Inflammatory macrophage treated with lipopolysaccharide for 4 hours (primary cell): Measurements from ENCODE around the gene CYP2S1.
"Not testable (repeated sequence)": the region's sequence is repeated elsewhere in the genome, so short reads cannot be mapped to it uniquely, and the experiment has no call there.

Experiments used
- DNase-seq: peaks from one replicate; pipeline ENCODE4 v3.0.0-alpha.2; 2020

Gene CYP2S1

GRCh38 chr19:41226874-41227390, 33.9 kb downstream of the CYP2S1 start:
- no peak for DNase-seq

GRCh38 chr19:41228486-41228885, 35.5 kb downstream of the CYP2S1 start:
- no peak for DNase-seq

- not testable (repeated sequence) for DNase-seq
Observed at GRCh38 chr19:41229338-41229737, 36.3 kb downstream of the CYP2S1 start.

GRCh38 chr19:41230067-41230857, 37.2 kb downstream of the CYP2S1 start:
- DNase-seq, result no peak

- peak; percentile 11 for DNase-seq
Observed at GRCh38 chr19:41232686-41233085, 39.7 kb downstream of the CYP2S1 start.

GRCh38 chr19:41233748-41234240, 40.8 kb downstream of the CYP2S1 start:
- peak; percentile 92 for DNase-seq

GRCh38 chr19:41234512-41235168, 41.6 kb downstream of the CYP2S1 start:
- no peak for DNase-seq

GRCh38 chr19:41235480-41235879, 42.5 kb downstream of the CYP2S1 start:
- no peak for DNase-seq

- DNase-seq, result no peak
Observed at GRCh38 chr19:41238244-41238643, 45.2 kb downstream of the CYP2S1 start.

- DNase-seq, result no peak
Observed at GRCh38 chr19:41239363-41239762, 46.3 kb downstream of the CYP2S1 start.

GRCh38 chr19:41239961-41240574, 47.0 kb downstream of the CYP2S1 start:
- DNase-seq, result no peak

GRCh38 chr19:41241859-41242258, 48.8 kb downstream of the CYP2S1 start:
- DNase-seq, result no peak

GRCh38 chr19:41244117-41244516, 51.1 kb downstream of the CYP2S1 start:
- no peak for DNase-seq

GRCh38 chr19:41245843-41246242, 52.8 kb downstream of the CYP2S1 start:
- DNase-seq, result no peak

GRCh38 chr19:41248895-41249294, 55.9 kb downstream of the CYP2S1 start:
- DNase-seq, result peak; percentile 7

GRCh38 chr19:41249707-41250423, 56.8 kb downstream of the CYP2S1 start:
- DNase-seq, result no peak

- DNase-seq, result no peak
Observed at GRCh38 chr19:41253660-41254059, 60.6 kb downstream of the CYP2S1 start.

GRCh38 chr19:41255171-41255570, 62.2 kb downstream of the CYP2S1 start:
- DNase-seq, result no peak
